Mesodermal cell (in vitro differentiated cells): Measurements from ENCODE around the gene ADGRD1.

ENCODE experiments used
- H3K27ac ChIP-seq: 2 replicates; pipeline ENCODE4 v1.7.0; 2013; ENCODE audit warnings: mild to moderate bottlenecking, low read depth, low read length, moderate library complexity; ENCODE audit not compliant: severe bottlenecking
- H3K36me3 ChIP-seq: 2 replicates; pipeline ENCODE4 v1.7.1; 2013; ENCODE audit warnings: mild to moderate bottlenecking, low read length, moderate library complexity; ENCODE audit not compliant: control insufficient read depth, insufficient read depth
- H3K4me1 ChIP-seq: one replicate; pipeline ENCODE4 v1.7.1; 2013; ENCODE audit warnings: mild to moderate bottlenecking, low read length; ENCODE audit not compliant: insufficient read depth, control insufficient read depth, poor library complexity, severe bottlenecking
- H3K4me3 ChIP-seq: 2 replicates; pipeline ENCODE4 v1.7.0; 2013; ENCODE audit warnings: low read length, control low read depth, mild to moderate bottlenecking; ENCODE audit not compliant: insufficient read depth, poor library complexity, severe bottlenecking; ENCODE audit errors: extremely low read depth
- H3K9me3 ChIP-seq: 2 replicates; pipeline ENCODE4 v1.7.1; 2013; ENCODE audit warnings: mild to moderate bottlenecking, low read length, moderate library complexity; ENCODE audit not compliant: control insufficient read depth
- WGBS, 2 experiments: methylation state at CpG; one replicate each; pipeline ENCODE4 v1.1.5; 2013; ENCODE audit warnings: missing lambda C conversion rate in 2 of 2; ENCODE audit not compliant: insufficient coverage in 2 of 2; 5-methylcytosine and 5-hydroxymethylcytosine counted together

Gene ADGRD1

GRCh38 chr12:131104463-131105350 lies 151.0 kb downstream of the ADGRD1 start:
- WGBS, 2 experiments = 50 to 60% methylated on average over 22 to 25 of the region's 32 CpGs
- Histone ChIP-seq H3K4me3 (no peak overlapping the region), H3K4me1 (no peaks in the 10 kb centered on the region), H3K27ac (no peak overlapping the region), H3K9me3 (no peaks in the 10 kb centered on the region), H3K36me3 (no peaks in the 10 kb centered on the region)

GRCh38 chr12:131105351-131105735 lies 151.6 kb downstream of the ADGRD1 start:
- Histone ChIP-seq H3K4me1 (no peaks in the 10 kb centered on the region), H3K36me3 (no peaks in the 10 kb centered on the region), H3K9me3 (no peaks in the 10 kb centered on the region), H3K4me3 (no peak overlapping the region), H3K27ac (no peak overlapping the region)
- 89 to 95% methylated on average over 5 to 6 of the region's 7 CpGs for WGBS, 2 experiments

DNA sequence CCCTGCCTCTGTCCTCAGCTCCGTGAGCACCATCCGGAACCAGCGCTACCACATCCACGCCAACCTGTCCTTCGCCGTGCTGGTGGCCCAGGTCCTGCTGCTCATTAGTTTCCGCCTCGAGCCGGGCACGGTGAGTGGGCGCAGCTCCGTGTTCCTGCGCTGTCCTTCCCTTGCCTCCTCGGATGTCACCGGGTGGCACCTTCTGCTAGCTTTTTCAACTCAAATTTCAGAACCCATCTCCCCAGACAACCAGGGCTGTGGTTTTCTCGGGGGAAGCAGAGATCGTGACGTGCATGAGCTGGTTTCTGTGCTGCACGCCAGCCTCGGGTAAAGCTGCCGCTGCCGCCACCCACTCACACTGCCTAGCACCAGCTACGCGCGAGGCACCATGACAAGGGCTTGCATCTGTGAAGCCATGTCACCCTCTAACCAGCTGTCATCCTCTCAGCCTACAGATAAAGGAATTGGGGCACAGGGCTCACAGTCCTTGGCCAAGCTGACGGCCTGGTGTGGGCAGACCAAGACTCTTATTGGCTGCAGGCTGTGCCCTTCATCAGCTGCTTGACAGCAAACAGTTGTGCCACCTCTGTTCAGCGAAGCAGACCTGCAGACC lies 152.1 kb downstream of the ADGRD1 start:
- H3K9me3 ChIP-seq = no peaks in the 10 kb centered on the region
- H3K4me1 ChIP-seq = no peaks in the 10 kb centered on the region
- 93 to 95% methylated on average over 22 to 26 of the region's 27 CpGs for WGBS, 2 experiments
- no peaks in the 10 kb centered on the region for H3K36me3 ChIP-seq
- H3K27ac ChIP-seq = no peak overlapping the region
- H3K4me3 ChIP-seq = no peak overlapping the region

DNA sequence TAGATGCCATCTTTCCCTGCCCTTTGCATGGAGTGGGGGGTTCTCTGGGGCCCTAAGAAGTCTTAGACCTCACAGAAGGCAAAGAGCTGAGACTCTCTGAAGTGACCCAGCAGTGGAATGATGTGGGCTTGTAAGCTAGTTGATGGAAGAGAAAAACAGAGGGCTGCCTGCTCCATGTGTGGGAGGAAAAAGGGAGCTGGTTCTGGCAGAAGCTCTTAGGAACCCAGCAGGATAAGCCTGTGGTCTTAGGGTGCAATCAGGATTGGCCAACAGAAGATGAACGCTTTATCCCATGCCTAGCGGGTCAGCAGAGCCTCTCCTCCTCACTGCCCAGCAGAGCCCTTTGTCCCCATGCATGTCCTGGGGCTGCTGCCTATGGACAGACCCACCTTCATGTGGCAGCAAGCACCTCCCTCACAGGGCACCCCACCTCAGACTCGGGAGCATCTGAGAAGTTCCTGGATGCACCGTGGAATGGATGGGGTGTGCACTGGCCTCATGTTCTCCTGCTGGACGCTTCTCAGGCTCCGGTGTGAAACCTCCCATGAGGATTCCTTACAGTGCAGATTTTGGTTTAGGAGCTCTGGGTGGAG lies 152.7 kb downstream of the ADGRD1 start:
- Histone ChIP-seq H3K27ac (no peak overlapping the region), H3K9me3 (no peaks in the 10 kb centered on the region), H3K36me3 (no peaks in the 10 kb centered on the region), H3K4me3 (no peak overlapping the region), H3K4me1 (no peaks in the 10 kb centered on the region)
- 82 to 91% methylated on average over 3 to 4 of the region's 6 CpGs for WGBS, 2 experiments

GRCh38 chr12:131108177-131108955 lies 154.7 kb downstream of the ADGRD1 start:
- no peaks in the 10 kb centered on the region for H3K4me1 ChIP-seq
- WGBS, 2 experiments = 93% methylated on average over 9 of the region's 10 CpGs

DNA sequence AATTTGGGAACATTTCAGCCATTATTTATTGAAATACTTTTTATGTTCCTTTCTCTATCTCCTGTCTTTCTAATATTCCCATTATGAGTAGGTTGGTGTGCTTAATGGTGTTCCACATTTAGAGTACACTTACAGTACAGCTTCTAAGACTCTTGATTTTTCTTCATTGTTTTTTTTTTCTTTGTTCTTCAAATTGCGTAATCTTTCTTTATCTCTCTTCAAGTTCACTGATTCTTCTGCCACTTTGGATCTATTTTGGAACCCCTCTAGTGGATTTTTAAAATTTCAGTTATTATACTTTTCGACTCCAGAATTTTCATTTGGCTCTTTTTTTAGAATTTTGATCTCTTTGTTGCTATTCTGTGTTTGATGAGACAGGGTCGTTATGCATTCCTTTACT lies 157.7 kb downstream of the ADGRD1 start:
- H3K4me1 ChIP-seq = no peaks in the 10 kb centered on the region
- no peak overlapping the region for H3K27ac ChIP-seq
- H3K4me3 ChIP-seq = no peak overlapping the region
- no peaks in the 10 kb centered on the region for H3K36me3 ChIP-seq
- H3K9me3 ChIP-seq = no peaks in the 10 kb centered on the region
- 100% methylated on average over 1 of the region's 3 CpGs for WGBS, 2 experiments

More at GRCh38 chr12:131108177-131108955, 154.7 kb downstream of the ADGRD1 start:
- no peaks in the 10 kb centered on the region for H3K9me3 ChIP-seq
- H3K4me3 ChIP-seq = no peak overlapping the region
- H3K27ac ChIP-seq = no peak overlapping the region
- H3K36me3 ChIP-seq = no peaks in the 10 kb centered on the region

DNA sequence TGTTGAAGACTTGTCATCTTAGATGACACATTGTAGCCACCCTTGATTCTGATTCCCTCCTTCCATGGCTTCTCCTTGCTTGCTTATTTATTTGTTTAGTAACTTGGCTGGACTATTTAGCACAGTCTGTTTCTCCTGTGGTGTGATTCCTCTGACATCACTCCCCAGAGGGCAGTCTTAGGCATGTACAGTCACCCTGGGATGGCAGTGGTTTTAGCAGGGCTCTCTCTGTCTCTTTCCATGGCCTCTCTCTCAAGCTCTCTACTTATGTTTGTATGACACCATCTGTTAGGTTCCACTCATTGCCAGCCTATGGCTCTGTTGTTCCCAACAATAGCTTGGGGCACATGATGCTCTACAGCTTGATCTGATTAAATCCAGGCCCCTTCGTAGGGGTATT lies 158.3 kb downstream of the ADGRD1 start:
- Histone ChIP-seq H3K9me3 (no peaks in the 10 kb centered on the region), H3K4me1 (no peaks in the 10 kb centered on the region), H3K36me3 (no peaks in the 10 kb centered on the region), H3K4me3 (no peak overlapping the region), H3K27ac (no peak overlapping the region)
- 88 to 100% methylated on average over 1 of the region's 1 CpG for WGBS, 2 experiments

DNA sequence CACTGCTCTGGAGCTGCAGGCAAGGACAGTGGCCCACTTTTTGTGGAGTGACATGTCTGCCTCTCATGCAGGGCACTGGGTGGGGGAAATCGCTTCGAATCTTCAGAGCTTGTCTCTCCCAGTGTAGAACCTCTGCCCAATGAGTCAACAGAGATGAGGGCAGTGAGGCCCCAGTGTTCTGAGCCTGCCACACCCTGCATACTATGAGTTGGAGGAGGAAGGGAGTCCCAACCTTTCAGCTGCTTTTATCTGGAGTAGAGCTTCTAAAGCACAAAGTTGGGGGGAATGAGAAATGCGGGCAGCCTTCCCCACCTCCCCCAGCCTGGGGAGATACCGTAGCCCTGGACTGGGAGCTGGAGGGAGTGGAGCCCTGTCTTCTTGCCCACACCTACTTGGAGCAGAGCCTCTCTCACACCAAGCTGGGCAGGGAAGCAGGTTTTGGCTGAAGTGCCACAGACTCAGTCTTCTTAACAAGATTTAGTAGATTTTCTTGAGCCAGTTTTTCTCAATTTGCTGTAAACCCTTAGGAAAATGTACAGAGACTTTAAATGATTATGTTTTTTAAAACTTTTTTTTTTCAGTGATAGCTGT lies 159.1 kb downstream of the ADGRD1 start:
- H3K4me3 ChIP-seq = no peak overlapping the region
- H3K4me1 ChIP-seq = no peaks in the 10 kb centered on the region
- H3K27ac ChIP-seq = no peak overlapping the region
- no peaks in the 10 kb centered on the region for H3K36me3 ChIP-seq
- 73 to 80% methylated on average over 2 to 3 of the region's 4 CpGs for WGBS, 2 experiments
- H3K9me3 ChIP-seq = no peaks in the 10 kb centered on the region

DNA sequence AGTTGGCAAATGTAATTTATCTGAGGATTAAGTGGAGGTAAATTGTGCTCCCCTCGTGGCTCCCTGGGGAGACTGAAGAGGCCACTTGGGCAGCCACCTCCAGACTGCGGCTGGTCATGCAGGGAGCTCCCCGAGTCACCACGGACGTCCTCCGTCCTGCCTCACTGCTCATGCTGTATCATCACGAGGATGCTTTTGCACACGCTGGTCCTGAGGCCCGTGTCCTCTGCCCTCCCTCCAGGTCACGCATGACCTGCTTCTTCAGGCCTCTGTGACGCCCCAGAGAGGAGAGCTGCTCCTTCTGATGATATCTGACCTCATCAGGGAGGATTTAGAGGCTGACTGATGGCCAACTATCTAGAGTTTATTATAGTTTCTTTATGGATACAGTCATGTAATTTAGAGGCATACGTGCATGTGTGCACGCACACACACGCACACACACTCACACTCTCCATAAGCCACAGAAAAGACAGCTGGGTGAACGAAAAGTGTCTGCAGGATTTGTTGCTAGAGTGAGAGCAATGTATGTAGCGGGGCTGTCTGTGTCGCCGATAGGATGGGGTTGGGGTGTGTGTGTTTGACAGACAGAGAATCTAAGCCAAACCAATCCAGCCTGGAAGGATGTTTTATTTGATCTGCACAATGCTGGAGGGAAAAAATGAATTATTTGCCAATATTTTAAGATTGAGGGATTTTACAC lies 160.0 kb downstream of the ADGRD1 start:
- H3K4me1 ChIP-seq = no peaks in the 10 kb centered on the region
- no peaks in the 10 kb centered on the region for H3K9me3 ChIP-seq
- H3K27ac ChIP-seq = no peak overlapping the region
- H3K36me3 ChIP-seq = no peaks in the 10 kb centered on the region
- WGBS, 2 experiments = 81 to 85% methylated on average over 13 to 14 of the region's 18 CpGs
- H3K4me3 ChIP-seq = no peak overlapping the region

GRCh38 chr12:131114271-131114670 lies 160.6 kb downstream of the ADGRD1 start:
- no peaks in the 10 kb centered on the region for H3K4me1 ChIP-seq
- no peak overlapping the region for H3K4me3 ChIP-seq

More at GRCh38 chr12:131114271-131114670, 160.6 kb downstream of the ADGRD1 start:
- Histone ChIP-seq H3K36me3 (no peaks in the 10 kb centered on the region), H3K27ac (no peak overlapping the region), H3K9me3 (no peaks in the 10 kb centered on the region)
- WGBS, 2 experiments = 90 to 91% methylated on average over 4 to 5 of the region's 5 CpGs
